OCI-LY1 (cell line): ENCODE measurements around the gene HOXB6.

ENCODE experiments used
- H2AFZ ChIP-seq: fragments of 200-600 bp; sonication (generic), shearing (Covaris generic); 2 replicates; pipeline ENCODE4 v1.6.0; 2014; ENCODE audit warnings: antibody characterized with exemption, mild to moderate bottlenecking, low read length
- H3F3A ChIP-seq: fragments of 200-600 bp; sonication (generic), shearing (Covaris generic); 2 replicates; pipeline ENCODE4 v1.6.0; 2014; ENCODE audit warnings: mild to moderate bottlenecking, antibody characterized with exemption, low read length, moderate library complexity; ENCODE audit not compliant: insufficient read depth
- H3K27ac ChIP-seq: fragments of 200-600 bp; sonication (generic); 2 replicates; pipeline ENCODE4 v1.5.1; 2014; ENCODE audit warnings: low read length, mixed run types, mild to moderate bottlenecking, low read depth; ENCODE audit not compliant: poor library complexity, severe bottlenecking
- H3K27me3 ChIP-seq: fragments of 200-600 bp; sonication (generic); 2 replicates; pipeline ENCODE4 v1.6.0; 2014; ENCODE audit warnings: antibody characterized with exemption, mild to moderate bottlenecking, low read length, moderate library complexity; ENCODE audit not compliant: insufficient read depth
- H3K36me3 ChIP-seq: fragments of 200-600 bp; sonication (generic); 2 replicates; pipeline ENCODE4 v1.6.1; 2014; ENCODE audit warnings: mild to moderate bottlenecking, antibody characterized with exemption, low read length, moderate library complexity, mixed read lengths; ENCODE audit not compliant: insufficient read depth
- H3K4me1 ChIP-seq: fragments of 200-600 bp; sonication (generic); 2 replicates; pipeline ENCODE4 v1.5.1; 2014; ENCODE audit warnings: mild to moderate bottlenecking, low read length, moderate library complexity; ENCODE audit not compliant: insufficient read depth, severe bottlenecking
- H3K4me2 ChIP-seq: fragments of 200-600 bp; sonication (generic), shearing (Covaris generic); 2 replicates; pipeline ENCODE4 v1.6.1; 2014; ENCODE audit warnings: low read length
- H3K4me3 ChIP-seq: fragments of 200-600 bp; sonication (generic); 2 replicates; pipeline ENCODE4 v1.5.1; 2014; ENCODE audit warnings: low read length, low read depth, mild to moderate bottlenecking, mixed read lengths; ENCODE audit not compliant: poor library complexity, severe bottlenecking
- H3K79me2 ChIP-seq: fragments of 200-600 bp; shearing (Covaris generic); 2 replicates; pipeline ENCODE4 v1.6.1; 2016; ENCODE audit warnings: mixed run types, low read length, mixed read lengths; ENCODE audit not compliant: insufficient read depth
- H3K9ac ChIP-seq: fragments of 200-600 bp; sonication (generic), shearing (Covaris generic); 2 replicates; pipeline ENCODE4 v1.6.1; 2014; ENCODE audit warnings: mild to moderate bottlenecking, low read length, mixed read lengths
- H3K9me2 ChIP-seq: fragments of 200-600 bp; sonication (generic), shearing (Covaris generic); 2 replicates; pipeline ENCODE4 v1.6.1; 2014; ENCODE audit warnings: low read depth, mild to moderate bottlenecking, low read length, mixed read lengths
- H3K9me3 ChIP-seq: fragments of 200-600 bp; shearing (Covaris generic); 2 replicates; pipeline ENCODE4 v1.6.1; 2014; ENCODE audit warnings: low read length, mixed read lengths
- H4K20me1 ChIP-seq: fragments of 200-600 bp; sonication (generic), shearing (Covaris generic); 2 replicates; pipeline ENCODE4 v1.6.0; 2016; ENCODE audit warnings: mild to moderate bottlenecking, low read length; ENCODE audit not compliant: insufficient read depth
- CTCF ChIP-seq: fragments of 200-600 bp; sonication (generic), shearing (Covaris generic); IDR thresholded peaks from 2 replicates; pipeline ENCODE4 v1.5.1; 2017; ENCODE audit warnings: mild to moderate bottlenecking, antibody characterized with exemption, low read length, moderate library complexity, mixed read lengths
- EZH2 ChIP-seq: fragments of 200-600 bp; sonication (generic), shearing (Covaris generic); IDR thresholded peaks from 2 replicates; pipeline ENCODE4 v1.8.0; 2017; ENCODE audit warnings: borderline replicate concordance, mixed run types, mild to moderate bottlenecking, antibody characterized with exemption, low read length, moderate library complexity, mixed read lengths

HOXB6 gene

GRCh38 chr17:48612854-48613691 lies 8.3 kb upstream of the HOXB6 start:
- TF ChIP-seq CTCF = no peak
- no peak for TF ChIP-seq EZH2
- no peaks in the 10 kb centered on the region for H3K36me3 ChIP-seq
- H3K4me1 ChIP-seq = peaks cover 3% of the 10 kb centered on the region
- H3K27ac ChIP-seq = no peak overlapping the region
- H3K9me2 ChIP-seq = no peaks in the 10 kb centered on the region
- no peak overlapping the region for H3K9ac ChIP-seq
- no peaks in the 10 kb centered on the region for H3K9me3 ChIP-seq
- H3K4me2 ChIP-seq = no peak overlapping the region
- H3K79me2 ChIP-seq = no peaks in the 10 kb centered on the region
- H2AFZ ChIP-seq = no peak overlapping the region
- no peaks in the 10 kb centered on the region for H4K20me1 ChIP-seq
- no peaks in the 10 kb centered on the region for H3F3A ChIP-seq
- H3K27me3 ChIP-seq = no peaks in the 10 kb centered on the region; the same call in 1 of the 2 replicates
- no peak overlapping the region for H3K4me3 ChIP-seq

DNA sequence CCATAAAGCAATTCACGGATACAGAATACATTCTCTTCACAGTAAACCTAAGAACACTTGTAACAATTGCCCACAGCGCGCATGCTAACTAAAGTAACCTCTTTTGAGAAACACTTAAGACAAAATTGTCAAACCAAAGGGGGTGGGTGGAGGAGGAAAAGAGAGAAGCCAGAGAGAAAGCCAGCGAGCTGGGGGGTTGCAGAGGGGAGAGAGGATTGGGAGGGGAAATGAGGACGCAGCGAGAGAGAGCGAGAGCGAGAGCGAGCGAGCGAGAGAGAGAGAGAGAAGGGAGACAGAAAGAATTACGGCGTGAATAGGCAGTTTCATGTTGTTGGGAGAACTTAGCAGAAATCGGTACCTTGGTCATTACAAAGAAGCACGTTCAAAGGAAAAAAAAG lies 7.7 kb upstream of the HOXB6 start:
- Histone ChIP-seq H3K4me3 (no peak overlapping the region), H3K9me2 (no peaks in the 10 kb centered on the region), H3K4me1 (peaks cover 3% of the 10 kb centered on the region), H3K27me3 (no peaks in the 10 kb centered on the region), H3K9me3 (no peaks in the 10 kb centered on the region), H3K79me2 (no peaks in the 10 kb centered on the region), H3F3A (no peaks in the 10 kb centered on the region), H3K9ac (no peak overlapping the region), H3K27ac (no peak overlapping the region), H4K20me1 (no peaks in the 10 kb centered on the region), H2AFZ (no peak overlapping the region), H3K36me3 (no peaks in the 10 kb centered on the region), H3K4me2 (no peak overlapping the region)
- no peak for TF ChIP-seq CTCF
- no peak for TF ChIP-seq EZH2

DNA sequence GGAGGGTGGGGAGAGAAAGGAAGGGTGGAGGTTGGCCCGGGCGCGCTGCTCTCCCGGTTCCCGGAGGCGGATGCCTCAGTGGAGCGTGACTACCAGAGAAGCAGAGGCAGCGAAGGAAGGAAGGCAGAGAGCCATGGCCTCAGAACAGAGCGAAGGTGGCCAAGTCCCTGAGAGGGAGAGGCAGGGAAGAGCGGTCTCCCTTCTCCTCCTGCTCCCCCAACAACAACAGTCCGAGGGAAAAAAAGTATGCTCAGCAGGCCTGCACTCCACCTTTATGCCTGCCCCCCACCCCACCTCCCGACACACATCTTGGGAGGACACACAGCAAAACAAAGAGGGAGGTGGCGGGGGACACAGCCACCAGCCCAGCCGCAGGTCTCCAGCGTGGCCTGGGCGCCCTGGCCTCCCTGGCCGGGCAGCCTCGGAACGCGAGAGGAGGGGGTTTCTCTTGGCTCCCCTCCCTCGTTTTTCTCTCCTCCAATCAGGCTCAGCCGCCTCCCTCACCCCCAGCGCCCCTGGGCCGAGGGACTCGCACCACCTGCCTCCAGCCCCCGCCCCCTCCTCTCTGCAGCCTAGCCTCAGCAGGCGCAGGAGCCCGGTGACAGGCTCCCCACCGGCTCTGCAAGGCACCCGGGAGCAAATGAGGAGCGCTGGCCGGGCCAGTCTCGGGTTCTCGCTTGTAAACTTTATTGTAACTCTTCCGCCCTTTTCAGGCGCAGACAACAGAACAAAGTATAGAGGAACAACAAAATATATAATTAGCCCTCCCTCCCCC lies 7.1 kb upstream of the HOXB6 start:
- Histone ChIP-seq H3K4me3 (no peak overlapping the region), H3K9me3 (no peaks in the 10 kb centered on the region), H3K4me1 (peaks cover 3% of the 10 kb centered on the region), H2AFZ (no peak overlapping the region), H3K27ac (no peak overlapping the region), H3K9ac (no peak overlapping the region), H3K36me3 (no peaks in the 10 kb centered on the region), H3K79me2 (no peaks in the 10 kb centered on the region), H3K4me2 (peak overlapping the region; percentile 72; the same call in 1 of the 2 replicates), H3K9me2 (no peaks in the 10 kb centered on the region), H3K27me3 (no peaks in the 10 kb centered on the region), H3F3A (no peaks in the 10 kb centered on the region), H4K20me1 (no peaks in the 10 kb centered on the region)
- TF ChIP-seq CTCF (no peak), EZH2 (no peak)
